Activated CD8-positive, alpha-beta memory T cell treated with anti-CD3 and anti-CD28 coated beads for 24 hours (primary cell): Measurements from ENCODE around the gene ARSD.
"Not testable (repeated sequence)": the region's sequence is repeated elsewhere in the genome, so short reads cannot be mapped to it uniquely, and the experiment has no call there.

Experiments
- DNase-seq: peaks from one replicate; pipeline ENCODE4 v3.0.0-alpha.2; 2020

The ARSD gene

DNA sequence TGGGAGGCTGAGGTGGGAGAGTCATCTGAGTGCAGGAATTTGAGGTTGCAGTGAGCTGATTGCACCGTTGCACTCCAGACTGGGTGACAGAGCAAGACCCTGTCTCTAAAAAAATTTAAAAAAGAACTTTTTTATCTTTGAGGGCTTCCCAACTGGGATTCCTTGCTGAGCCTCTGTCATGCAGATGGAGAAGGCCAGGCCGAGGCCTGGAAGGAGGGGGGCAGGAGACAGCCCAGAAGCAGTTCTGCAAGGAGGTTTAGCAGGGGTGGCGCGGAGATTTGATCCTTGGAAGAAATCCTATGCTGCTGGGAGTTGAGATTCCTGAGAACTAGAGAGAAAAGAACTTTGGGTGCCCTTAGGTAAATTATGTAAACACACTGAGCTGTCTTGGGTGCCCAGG lies 2.5 kb upstream of the ARSD start:
- no peak for DNase-seq

- DNase-seq: no peak
These were observed 2.0 kb upstream of the ARSD start for GRCh38 chrX:2931155-2931554.

- DNase-seq: no peak
These were observed 952 bp downstream of the ARSD start for GRCh38 chrX:2928191-2928582.

DNA sequence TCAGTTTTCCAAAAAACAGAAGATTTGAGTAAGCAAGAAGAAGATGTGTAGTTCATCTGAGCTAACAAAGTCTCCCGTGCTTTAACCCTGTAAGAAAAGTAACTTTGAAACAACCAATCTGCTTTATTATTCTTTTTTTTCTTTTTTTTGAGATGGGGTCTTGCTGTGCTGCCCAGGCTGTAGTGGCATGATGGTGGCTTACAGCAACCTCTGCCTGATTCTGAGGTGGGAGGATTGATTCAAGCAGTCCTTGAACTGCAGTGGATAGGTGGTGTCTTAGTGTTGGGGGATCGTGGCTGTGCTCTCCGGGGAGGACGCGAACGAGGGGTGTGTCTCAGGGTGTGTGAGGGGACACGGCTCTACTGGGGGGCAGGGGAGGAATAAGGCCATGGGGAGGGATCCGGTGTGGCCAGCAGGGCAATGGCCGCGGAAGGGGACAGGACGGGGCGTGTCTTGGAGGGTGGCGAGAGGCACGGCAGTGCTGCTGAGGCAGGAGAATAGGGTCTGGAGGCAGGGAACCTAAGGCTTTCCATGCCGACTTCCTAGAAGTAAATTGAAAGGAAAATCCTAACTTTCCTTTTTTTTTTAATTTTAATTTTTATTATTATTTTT lies 2.4 kb downstream of the ARSD start:
- DNase-seq: no peak

GRCh38 chrX:2926255-2926654 lies 2.9 kb downstream of the ARSD start:
- not testable (repeated sequence) for DNase-seq

GRCh38 chrX:2924151-2924550 lies 5.0 kb downstream of the ARSD start:
- DNase-seq: no peak

GRCh38 chrX:2921750-2922149 lies 7.4 kb downstream of the ARSD start:
- no peak for DNase-seq

DNA sequence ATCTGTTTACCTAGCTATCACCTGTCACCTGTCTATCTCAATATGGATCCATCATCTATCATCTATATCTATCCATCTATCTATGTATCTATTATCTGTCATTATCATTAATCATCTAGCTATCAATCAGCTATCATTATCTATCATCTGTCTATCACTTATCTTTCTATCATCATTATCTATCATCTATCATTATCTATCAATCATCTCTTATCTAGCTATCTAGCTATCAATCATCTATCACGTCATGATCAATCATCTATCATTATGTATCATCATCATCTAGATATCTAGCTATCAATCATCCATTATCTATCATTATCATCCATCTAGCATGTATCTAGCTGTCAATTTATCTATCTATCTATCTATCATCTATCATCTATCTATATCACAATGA lies 7.9 kb downstream of the ARSD start:
- DNase-seq: no peak

DNA sequence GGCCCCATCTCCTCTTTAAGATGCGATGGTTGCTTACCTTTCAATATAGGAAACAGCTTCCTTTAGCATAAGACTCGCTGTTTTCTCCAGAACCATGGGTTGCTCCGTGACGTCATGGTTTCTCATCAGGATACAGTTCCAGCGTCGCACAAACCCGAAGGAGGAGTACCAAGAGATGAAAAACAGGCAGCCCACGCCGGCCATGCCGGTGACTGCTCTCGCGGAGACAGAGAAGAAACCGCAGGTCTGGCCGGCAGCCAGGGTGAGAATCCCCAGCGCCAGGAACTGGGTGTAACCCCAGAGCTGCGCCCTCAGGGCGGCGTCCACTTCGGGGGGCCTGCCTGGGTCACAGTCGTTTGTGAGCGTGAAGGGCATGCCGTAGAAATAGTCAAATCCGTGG lies 11.4 kb downstream of the ARSD start:
- DNase-seq: no peak

- no peak for DNase-seq
These were observed 16.0 kb downstream of the ARSD start for GRCh38 chrX:2913118-2913517.

GRCh38 chrX:2910109-2910508 lies 19.0 kb downstream of the ARSD start:
- DNase-seq: no peak

DNA sequence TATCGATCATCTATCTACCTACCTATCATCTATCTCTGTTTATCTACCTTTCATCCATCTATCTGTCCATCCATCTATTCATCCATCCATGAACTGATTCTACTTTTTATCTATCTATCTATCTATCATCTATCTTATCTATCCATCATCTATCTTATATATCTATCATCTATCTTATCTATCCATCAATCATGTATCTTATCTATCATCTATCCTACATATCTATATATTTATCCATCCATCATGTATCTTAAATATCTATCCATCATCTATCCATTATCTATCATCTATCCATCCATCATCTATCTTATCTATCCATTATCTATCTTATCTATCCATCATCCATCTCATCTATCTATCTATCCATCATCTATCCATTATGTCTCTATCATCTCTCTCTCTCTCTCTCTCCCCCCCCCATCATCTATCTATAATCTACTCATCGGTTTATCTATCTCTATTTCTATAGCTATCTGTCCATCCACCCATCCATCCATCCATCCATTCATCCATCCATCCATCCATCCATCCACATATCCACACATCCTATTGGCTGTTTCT lies 20.9 kb downstream of the ARSD start:
- DNase-seq: no peak

DNA sequence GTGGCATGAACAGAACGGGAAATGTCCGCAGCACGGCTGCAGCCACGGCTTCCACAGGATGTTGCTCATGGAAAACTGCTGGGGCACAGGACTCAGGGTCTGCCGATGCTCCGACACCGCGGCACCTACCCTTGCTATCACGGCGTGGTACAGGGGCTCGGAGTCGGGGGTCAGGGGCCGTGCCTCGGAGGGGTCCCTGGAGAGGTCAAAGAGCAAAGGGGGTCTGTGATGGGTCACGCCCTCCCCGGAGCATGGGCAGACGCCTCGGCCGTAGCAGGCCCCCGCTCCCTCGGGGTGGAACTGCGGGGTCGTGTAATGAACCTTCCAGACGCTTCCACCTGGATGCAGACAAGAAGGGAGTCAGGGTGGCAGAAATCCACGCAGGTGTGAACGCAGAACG lies 21.8 kb downstream of the ARSD start:
- no peak for DNase-seq

GRCh38 chrX:2903366-2903765 lies 25.8 kb downstream of the ARSD start:
- no peak for DNase-seq

DNA sequence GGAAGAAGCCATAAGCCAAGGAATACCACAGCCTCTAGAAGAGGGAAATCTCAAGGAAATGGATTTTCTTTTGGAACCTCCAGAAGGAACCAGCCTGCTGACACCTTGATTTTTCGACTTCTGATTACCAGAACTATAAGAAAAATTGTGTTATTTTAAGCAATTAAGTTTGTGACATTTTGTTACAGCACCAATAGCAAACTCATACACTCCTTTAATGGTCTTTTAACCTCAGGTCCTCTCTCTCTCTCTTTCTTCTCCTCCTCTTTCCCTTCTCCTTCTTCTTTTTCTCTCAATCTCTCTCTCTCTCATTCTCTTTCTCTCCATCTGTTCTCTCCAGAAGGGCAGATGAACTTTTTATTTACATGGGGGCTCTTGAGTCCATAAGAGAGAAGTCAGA lies 26.3 kb downstream of the ARSD start:
- DNase-seq: no peak

DNA sequence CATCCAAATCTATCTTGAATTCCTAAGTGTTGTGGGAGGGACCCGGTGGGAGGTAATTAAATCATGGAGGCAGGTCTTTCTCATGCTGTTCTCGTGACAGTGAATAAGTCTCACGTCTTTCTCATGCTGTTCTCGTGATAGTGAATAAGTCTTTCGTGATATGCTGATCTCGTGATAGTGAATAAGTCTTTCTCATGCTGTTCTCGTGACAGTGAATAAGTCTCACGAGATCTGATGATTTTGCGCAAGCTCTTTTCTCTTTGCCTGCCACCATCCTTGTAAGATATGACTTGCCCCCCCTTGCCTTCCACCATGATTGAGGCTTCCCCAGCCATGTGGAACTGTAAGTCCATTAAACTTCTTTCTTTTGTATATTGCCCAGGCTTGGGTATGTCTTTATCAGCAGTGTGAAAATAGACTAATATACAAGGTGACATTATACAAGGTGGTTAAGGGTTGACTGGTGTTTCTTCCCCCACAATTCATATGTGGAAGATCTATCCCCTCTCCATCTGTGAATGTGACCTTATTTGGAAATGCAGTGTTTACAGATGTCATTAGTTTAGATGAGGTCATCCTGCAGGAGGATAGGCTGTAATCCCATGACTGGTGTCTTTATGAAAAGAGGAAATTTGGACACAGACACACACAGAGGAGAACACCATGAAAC lies 27.6 kb downstream of the ARSD start:
- no peak for DNase-seq

GRCh38 chrX:2898846-2899512 lies 30.2 kb downstream of the ARSD start:
- DNase-seq: no peak

GRCh38 chrX:2897690-2898623 lies 31.2 kb downstream of the ARSD start:
- peak; percentile 58 for DNase-seq

GRCh38 chrX:2897311-2897689 lies 31.8 kb downstream of the ARSD start:
- DNase-seq: no peak

DNA sequence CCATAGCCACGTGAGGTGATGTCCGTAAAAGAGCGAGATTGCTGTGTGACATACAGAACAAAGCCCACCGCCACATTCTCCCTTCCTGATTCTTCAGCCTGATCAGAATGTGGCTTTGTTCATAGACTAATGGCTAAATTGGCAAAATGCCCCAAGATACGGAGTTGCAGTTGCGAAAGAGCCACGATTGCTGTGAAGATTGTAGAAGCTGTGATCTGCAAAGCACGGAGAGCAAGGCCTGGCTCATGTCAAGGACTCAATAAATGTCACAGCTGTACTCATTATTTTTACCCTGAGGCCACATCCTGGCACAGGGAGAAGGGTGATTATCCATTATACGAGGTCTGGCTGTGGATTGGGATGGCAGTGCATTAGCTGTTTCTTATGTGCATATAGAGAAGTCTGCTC lies 34.2 kb downstream of the ARSD start:
- DNase-seq: no peak

- DNase-seq: no peak
These were observed 36.3 kb downstream of the ARSD start for GRCh38 chrX:2892816-2893215.

- DNase-seq: not testable (repeated sequence)
These were observed 38.3 kb downstream of the ARSD start for GRCh38 chrX:2890536-2891460.
